MM.1S (cell line): Measurements from ENCODE around the gene CYFIP1.
"Not testable (repeated sequence)": the region's sequence is repeated elsewhere in the genome, so short reads cannot be mapped to it uniquely, and the experiment has no call there.

Experiments used
- DNase-seq: peaks from one replicate; pipeline ENCODE4 v3.0.0-alpha.2; 2015
- H2AFZ ChIP-seq: fragments of 300-600 bp; sonication (generic); 2 replicates; pipeline ENCODE4 v1.6.0; 2016; ENCODE audit warnings: antibody characterized with exemption, low read length
- H3F3A ChIP-seq: fragments of 300-600 bp; sonication (generic); 2 replicates; pipeline ENCODE4 v1.6.1; 2016; ENCODE audit warnings: mild to moderate bottlenecking, antibody characterized with exemption, low read length, moderate library complexity, mixed read lengths; ENCODE audit not compliant: insufficient read depth
- H3K27ac ChIP-seq: fragments of 300-600 bp; sonication (generic); 2 replicates; pipeline ENCODE4 v1.5.1; 2016; ENCODE audit warnings: mild to moderate bottlenecking, low read length
- H3K27me3 ChIP-seq: fragments of 300-600 bp; sonication (generic); replicated peaks from 2 replicates; pipeline ENCODE4 v1.6.0; 2016; ENCODE audit warnings: low read length; ENCODE audit not compliant: insufficient read depth
- H3K36me3 ChIP-seq: fragments of 300-600 bp; sonication (generic); replicated peaks from 2 replicates; pipeline ENCODE4 v1.6.1; 2016; ENCODE audit warnings: mild to moderate bottlenecking, low read length, mixed read lengths; ENCODE audit not compliant: insufficient read depth
- H3K4me1 ChIP-seq: fragments of 300-600 bp; sonication (generic); 2 replicates; pipeline ENCODE4 v1.6.1; 2016; ENCODE audit warnings: low read length, mixed read lengths
- H3K4me2 ChIP-seq: fragments of 300-600 bp; sonication (generic); 2 replicates; pipeline ENCODE4 v1.6.0; 2016; ENCODE audit warnings: low read depth, low read length
- H3K4me3 ChIP-seq: fragments of 300-600 bp; sonication (generic); 2 replicates; pipeline ENCODE4 v1.5.1; 2016; ENCODE audit warnings: low read length, mixed read lengths
- H3K79me2 ChIP-seq: fragments of 300-600 bp; sonication (generic); 2 replicates; pipeline ENCODE4 v1.6.1; 2016; ENCODE audit warnings: mixed run types, low read length, mixed read lengths
- H3K9ac ChIP-seq: fragments of 300-600 bp; sonication (generic); 2 replicates; pipeline ENCODE4 v1.6.1; 2016; ENCODE audit warnings: low read length, mixed read lengths
- H3K9me2 ChIP-seq: fragments of 300-600 bp; sonication (generic); replicated peaks from 2 replicates; pipeline ENCODE4 v1.6.1; 2016; ENCODE audit warnings: mild to moderate bottlenecking, low read length, mixed read lengths; ENCODE audit not compliant: insufficient read depth
- H3K9me3 ChIP-seq: fragments of 300-600 bp; sonication (generic); replicated peaks from 2 replicates; pipeline ENCODE4 v1.6.1; 2016; ENCODE audit warnings: mild to moderate bottlenecking, low read length, mixed read lengths; ENCODE audit not compliant: insufficient read depth
- H4K20me1 ChIP-seq: fragments of 300-600 bp; sonication (generic); 2 replicates; pipeline ENCODE4 v1.6.1; 2016; ENCODE audit warnings: mild to moderate bottlenecking, low read length, moderate library complexity, mixed read lengths; ENCODE audit not compliant: insufficient read depth
- CTCF ChIP-seq: fragments of 300-600 bp; sonication (generic); IDR thresholded peaks from 2 replicates; pipeline ENCODE4 v1.5.1; 2016; ENCODE audit warnings: antibody characterized with exemption, low read length, mixed read lengths
- EZH2 ChIP-seq: fragments of 300-600 bp; sonication (generic); optimal IDR thresholded peaks from 2 replicates; pipeline ENCODE3; 2017; ENCODE audit warnings: low read depth, mild to moderate bottlenecking, antibody characterized with exemption, low read length, mixed read lengths
- EZH2phosphoT487 ChIP-seq: fragments of 300-600 bp; sonication (generic); IDR thresholded peaks from 2 replicates; pipeline ENCODE4 v1.6.1; 2018; ENCODE audit warnings: antibody characterized with exemption, low read length

The CYFIP1 gene

GRCh38 chr15:23014394-23015000 lies 34.3 kb upstream of the CYFIP1 start:
- no peak overlapping the region for H3K4me3 ChIP-seq
- no peak overlapping the region for H3K27ac ChIP-seq
- H3K9me3 ChIP-seq = no peaks in the 10 kb centered on the region
- no peak for DNase-seq
- H2AFZ ChIP-seq = no peak overlapping the region
- H3K9ac ChIP-seq = no peak overlapping the region
- H3K79me2 ChIP-seq = no peaks in the 10 kb centered on the region
- H3F3A ChIP-seq = no peaks in the 10 kb centered on the region
- no peaks in the 10 kb centered on the region for H4K20me1 ChIP-seq
- TF ChIP-seq EZH2phosphoT487 (no peak), CTCF (no peak), EZH2 (no peak)
- no peaks in the 10 kb centered on the region for H3K9me2 ChIP-seq
- no peak overlapping the region for H3K4me2 ChIP-seq
- H3K4me1 ChIP-seq = no peaks in the 10 kb centered on the region
- no peaks in the 10 kb centered on the region; the same call in none of the 2 replicates for H3K36me3 ChIP-seq
- no peaks in the 10 kb centered on the region for H3K27me3 ChIP-seq

- no peak overlapping the region for H3K9ac ChIP-seq
- no peak overlapping the region for H3K27ac ChIP-seq
- H3K4me1 ChIP-seq = no peaks in the 10 kb centered on the region
- H3K79me2 ChIP-seq = no peaks in the 10 kb centered on the region
- no peak overlapping the region for H2AFZ ChIP-seq
- no peak overlapping the region for H3K4me3 ChIP-seq
- no peaks in the 10 kb centered on the region for H3F3A ChIP-seq
- H3K27me3 ChIP-seq = no peaks in the 10 kb centered on the region
- H3K9me2 ChIP-seq = no peaks in the 10 kb centered on the region
- no peaks in the 10 kb centered on the region for H3K9me3 ChIP-seq
- no peak for DNase-seq
- H3K4me2 ChIP-seq = no peak overlapping the region
- no peaks in the 10 kb centered on the region; the same call in none of the 2 replicates for H3K36me3 ChIP-seq
- no peak for TF ChIP-seq CTCF
- TF ChIP-seq EZH2 = no peak
- no peak for TF ChIP-seq EZH2phosphoT487
- H4K20me1 ChIP-seq = no peaks in the 10 kb centered on the region
Measured at GRCh38 chr15:23013681-23014080, 33.5 kb upstream of the CYFIP1 start.

- H3K27ac ChIP-seq, H4K20me1 ChIP-seq, H3K79me2 ChIP-seq, H3K9me3 ChIP-seq, H3K27me3 ChIP-seq, H2AFZ ChIP-seq, H3F3A ChIP-seq, H3K36me3 ChIP-seq, H3K4me1 ChIP-seq, DNase-seq, H3K9me2 ChIP-seq, H3K9ac ChIP-seq, H3K4me2 ChIP-seq, H3K4me3 ChIP-seq: not testable (repeated sequence)
Measured at GRCh38 chr15:23012616-23013015, 32.4 kb upstream of the CYFIP1 start.

- Histone ChIP-seq H3F3A (no peaks in the 10 kb centered on the region), H3K27ac (no peak overlapping the region), H4K20me1 (no peaks in the 10 kb centered on the region), H3K9me2 (no peaks in the 10 kb centered on the region), H3K79me2 (no peaks in the 10 kb centered on the region), H3K27me3 (no peaks in the 10 kb centered on the region), H3K9ac (no peak overlapping the region), H3K4me1 (no peaks in the 10 kb centered on the region), H2AFZ (no peak overlapping the region), H3K4me3 (no peak overlapping the region), H3K36me3 (no peaks in the 10 kb centered on the region), H3K4me2 (no peak overlapping the region), H3K9me3 (no peaks in the 10 kb centered on the region)
- TF ChIP-seq CTCF (no peak), EZH2phosphoT487 (no peak), EZH2 (no peak)
- no peak for DNase-seq
Measured at GRCh38 chr15:23003736-23004135, 23.6 kb upstream of the CYFIP1 start.
